Activated T-helper 2 cell treated with anti-CD3 and anti-CD28 coated beads, Interferon-gamma antibody, Interleukin-2, Interleukin-4, amounts not matched to agents 10 μg/mL and 5 μg/mL and 100 μg/mL, durations not matched to agents 14 hours and 24 hours and 36 hours (primary cell): ENCODE results near the gene LHCGR. TPM values are rescaled to one million over a fixed set of nuclear protein-coding genes. Genes with fewer than 3 reads are reported as not detected.
"Not testable (repeated sequence)": the region's sequence is repeated elsewhere in the genome, so short reads cannot be mapped to it uniquely, and the experiment has no call there.

Source experiments
- DNase-seq: peaks from one replicate; pipeline ENCODE4 v3.0.0; 2021; ENCODE audit warnings: low spot score
- H3K27ac Mint-ChIP-seq: one replicate; pipeline ENCODE4 v1.8.0; 2021; ENCODE audit warnings: mixed read lengths
- H3K27me3 Mint-ChIP-seq: one replicate; pipeline ENCODE4 v1.8.0; 2021; ENCODE audit warnings: low read depth, mixed read lengths
- H3K36me3 Mint-ChIP-seq: one replicate; pipeline ENCODE4 v1.8.0; 2021; ENCODE audit warnings: low read depth, mixed read lengths
- H3K4me1 Mint-ChIP-seq: one replicate; pipeline ENCODE4 v1.8.0; 2021; ENCODE audit warnings: low read depth, mixed read lengths
- H3K4me3 Mint-ChIP-seq: one replicate; pipeline ENCODE4 v1.8.0; 2021; ENCODE audit warnings: low read depth, mild to moderate bottlenecking, moderate library complexity, mixed read lengths
- H3K9me3 Mint-ChIP-seq: one replicate; pipeline ENCODE4 v1.8.0; 2021; ENCODE audit warnings: mixed read lengths
- intact Hi-C: fragments of 100-400 bp; cut with micrococcal nuclease; formaldehyde crosslinking; loops from one replicate; pipeline ENCODE4 v1.15.1; 2023
- total RNA-seq: library from RNA; stranded (reverse); gene quantifications from 2 replicates; pipeline ENCODE4 v1.2.3, GENCODE V29; 2022

LHCGR gene
- total RNA-seq, 1 donor from 2014 or later: not detected

DNA sequence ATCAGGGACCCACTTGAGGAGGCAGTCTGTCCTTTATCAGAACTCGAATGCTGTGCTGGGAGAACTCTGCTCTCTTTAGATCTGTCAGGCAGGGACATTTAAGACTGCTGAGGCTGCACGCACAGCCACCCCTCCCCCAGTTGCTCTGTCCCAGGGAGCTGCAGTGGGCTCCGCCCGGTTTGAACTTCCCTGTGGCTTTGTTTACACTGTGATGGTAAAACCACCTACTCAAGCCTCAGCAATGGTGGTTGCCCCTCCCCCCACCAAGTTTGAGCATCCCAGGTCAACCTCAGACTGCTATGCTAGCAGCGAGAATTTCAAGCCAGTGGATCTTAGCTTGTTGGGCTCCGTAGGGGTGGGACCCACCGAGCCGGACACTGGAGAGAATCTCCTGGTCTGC lies 11.8 kb upstream of the LHCGR start:
- no peaks in the 10 kb centered on the region for H3K27me3 Mint-ChIP-seq
- intact Hi-C loops: no loop called here
- H3K27ac Mint-ChIP-seq: no peak overlapping the region

DNA sequence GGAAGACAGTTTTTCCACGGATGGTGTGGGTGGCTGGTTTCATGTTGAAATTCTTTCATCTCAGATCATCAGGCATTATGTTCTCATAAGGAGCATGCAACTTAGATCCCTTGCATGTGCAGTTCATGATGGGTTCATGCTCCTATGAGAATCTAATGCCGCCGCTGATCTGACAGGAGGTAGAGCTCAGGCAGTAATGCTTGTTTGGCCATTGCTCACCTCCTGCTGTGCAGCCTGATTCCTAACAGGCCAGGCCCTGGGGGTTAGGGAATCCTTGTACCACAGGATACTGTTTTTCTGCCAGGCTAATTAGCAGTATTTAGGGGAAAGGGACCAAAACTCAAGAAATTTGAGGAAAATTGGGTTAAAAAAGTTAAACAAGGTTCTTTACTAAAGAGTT lies 5.3 kb upstream of the LHCGR start:
- Mint-ChIP-seq H3K4me3 (no peak overlapping the region), H3K9me3 (no peaks in the 10 kb centered on the region), H3K4me1 (no peaks in the 10 kb centered on the region), H3K27ac (no peak overlapping the region), H3K36me3 (no peaks in the 10 kb centered on the region), H3K27me3 (peaks cover 12% of the 10 kb centered on the region)
- DNase-seq: no peak
- intact Hi-C loops: no loop called here

More for the DNA sequence above, 11.8 kb upstream of the LHCGR start:
- no peaks in the 10 kb centered on the region for H3K36me3 Mint-ChIP-seq
- DNase-seq: no peak
- no peak overlapping the region for H3K4me3 Mint-ChIP-seq
- H3K9me3 Mint-ChIP-seq: no peaks in the 10 kb centered on the region
- no peaks in the 10 kb centered on the region for H3K4me1 Mint-ChIP-seq

DNA sequence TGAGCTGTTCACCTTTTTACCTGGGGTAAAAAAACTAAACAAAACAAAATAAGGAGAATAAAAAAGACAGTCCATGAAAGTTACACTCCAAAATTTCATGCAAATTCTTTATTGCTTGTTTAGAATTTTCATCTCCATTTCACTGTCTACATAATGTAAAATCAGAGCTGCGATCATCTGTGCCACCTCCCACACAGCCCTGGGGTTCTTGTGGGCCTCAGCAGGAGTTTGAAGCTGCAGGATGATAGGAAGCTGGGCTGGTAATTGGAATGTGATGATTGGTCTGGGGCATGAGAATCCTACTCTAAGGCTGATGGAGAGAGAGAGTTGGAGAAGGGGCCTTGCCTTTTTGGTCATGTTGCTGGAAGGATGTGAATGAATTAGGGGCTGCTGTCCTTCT lies 4.2 kb upstream of the LHCGR start:
- Mint-ChIP-seq H3K27me3 (peaks cover 20% of the 10 kb centered on the region), H3K4me3 (no peak overlapping the region), H3K36me3 (no peaks in the 10 kb centered on the region), H3K4me1 (no peaks in the 10 kb centered on the region), H3K27ac (no peak overlapping the region), H3K9me3 (no peaks in the 10 kb centered on the region)
- DNase-seq: no peak
- intact Hi-C loops: no loop called here

DNA sequence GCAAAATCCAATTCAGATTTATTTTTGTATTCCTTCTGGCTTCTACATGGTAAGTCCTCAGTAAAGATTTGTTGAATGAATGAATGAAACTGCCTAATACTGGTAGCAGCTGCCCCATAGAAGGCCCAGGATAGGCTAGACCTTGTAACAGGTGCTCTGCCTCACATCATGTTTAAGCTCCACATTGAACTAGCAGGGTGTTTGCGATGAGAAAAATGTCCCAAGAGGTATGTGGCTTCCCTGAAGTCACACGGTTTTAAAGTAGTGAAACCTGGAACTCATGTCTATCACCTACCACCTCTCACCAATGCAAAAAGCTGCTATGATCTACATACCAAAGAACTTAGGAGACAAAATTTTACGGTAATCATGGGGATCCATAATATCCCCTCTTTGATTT lies 765 bp upstream of the LHCGR start:
- Mint-ChIP-seq H3K36me3 (no peaks in the 10 kb centered on the region), H3K27me3 (peaks cover 26% of the 10 kb centered on the region), H3K9me3 (no peaks in the 10 kb centered on the region), H3K4me3 (no peak overlapping the region), H3K27ac (no peak overlapping the region), H3K4me1 (no peaks in the 10 kb centered on the region)
- no peak for DNase-seq
- intact Hi-C loops: no loop called here

DNA sequence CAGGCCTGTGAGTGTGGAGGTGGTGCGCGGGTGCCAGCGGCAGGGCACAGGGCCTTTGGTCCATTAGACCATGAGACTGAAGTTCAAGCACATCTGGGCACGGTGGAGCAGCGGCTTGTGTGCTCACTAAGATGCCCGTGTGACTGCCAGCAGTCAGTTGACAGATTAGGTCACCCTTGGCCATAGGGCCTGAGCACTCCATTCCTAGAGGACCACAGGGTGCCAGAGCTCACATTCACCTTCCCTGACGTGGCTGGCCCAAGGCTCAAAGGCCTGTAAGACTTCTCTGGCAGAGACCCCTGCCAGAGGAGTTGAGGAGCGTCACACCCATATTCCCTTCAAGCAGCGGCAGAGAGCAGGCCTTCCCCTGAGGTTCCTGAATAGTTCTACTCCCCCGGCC lies 650 bp downstream of the LHCGR start:
- Mint-ChIP-seq H3K4me3 (no peak overlapping the region), H3K27me3 (peaks cover 26% of the 10 kb centered on the region), H3K9me3 (no peaks in the 10 kb centered on the region), H3K27ac (no peak overlapping the region), H3K36me3 (no peaks in the 10 kb centered on the region), H3K4me1 (no peaks in the 10 kb centered on the region)
- intact Hi-C loops: no loop called here
- no peak for DNase-seq

DNA sequence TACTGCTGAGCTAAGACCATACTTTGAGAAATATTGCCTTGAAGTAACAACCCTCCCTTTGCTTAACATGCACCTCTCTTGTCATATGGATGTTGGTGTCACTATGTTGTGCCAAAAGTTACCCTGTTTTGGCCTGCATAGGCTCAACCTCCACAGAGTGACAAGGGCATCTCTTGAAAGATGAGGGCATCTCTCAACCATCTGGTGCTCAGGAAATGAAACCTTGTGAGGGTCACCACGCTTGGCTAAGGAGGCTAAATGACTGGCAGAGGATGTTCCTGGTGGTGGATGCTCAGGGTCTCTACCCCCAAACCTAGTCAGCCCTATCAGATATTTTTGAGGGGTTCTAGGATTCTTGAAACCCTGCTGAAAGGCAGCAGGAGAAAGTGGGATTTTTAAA lies 2.3 kb downstream of the LHCGR start:
- H3K4me1 Mint-ChIP-seq: no peaks in the 10 kb centered on the region
- no peak overlapping the region for H3K27ac Mint-ChIP-seq
- H3K9me3 Mint-ChIP-seq: no peaks in the 10 kb centered on the region
- H3K4me3 Mint-ChIP-seq: no peak overlapping the region
- no peak for DNase-seq
- peaks cover 26% of the 10 kb centered on the region for H3K27me3 Mint-ChIP-seq
- intact Hi-C loops: no loop called here
- no peaks in the 10 kb centered on the region for H3K36me3 Mint-ChIP-seq

DNA sequence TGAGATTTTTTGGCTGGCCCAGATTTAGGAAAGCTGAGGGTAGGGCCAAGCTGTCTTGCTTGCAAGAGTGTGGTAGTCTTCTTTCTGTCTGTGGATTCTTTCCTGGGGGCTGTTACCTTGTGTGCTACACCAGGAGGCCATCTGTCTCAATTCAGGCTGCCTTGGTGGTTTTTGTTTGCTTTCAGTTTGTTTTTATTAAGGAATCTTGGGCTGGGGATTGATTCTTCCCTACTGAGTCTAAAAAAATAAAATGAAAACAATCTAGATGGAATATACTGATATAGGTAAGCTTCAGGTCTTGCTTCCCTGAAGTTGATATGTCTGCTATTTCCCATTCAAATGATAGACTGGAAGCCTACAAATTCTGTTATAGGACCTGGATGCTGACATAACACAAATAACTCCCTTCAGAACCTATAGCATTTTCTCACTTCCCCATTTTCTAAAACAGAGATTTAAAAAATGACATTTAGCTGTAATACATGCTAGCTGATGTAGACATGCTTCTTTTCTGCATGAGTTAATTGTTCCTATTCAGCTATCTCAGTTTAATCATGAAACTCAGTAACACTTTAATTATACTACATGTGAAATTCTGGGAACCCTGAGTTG lies 5.3 kb downstream of the LHCGR start:
- intact Hi-C loops: no loop called here

DNA sequence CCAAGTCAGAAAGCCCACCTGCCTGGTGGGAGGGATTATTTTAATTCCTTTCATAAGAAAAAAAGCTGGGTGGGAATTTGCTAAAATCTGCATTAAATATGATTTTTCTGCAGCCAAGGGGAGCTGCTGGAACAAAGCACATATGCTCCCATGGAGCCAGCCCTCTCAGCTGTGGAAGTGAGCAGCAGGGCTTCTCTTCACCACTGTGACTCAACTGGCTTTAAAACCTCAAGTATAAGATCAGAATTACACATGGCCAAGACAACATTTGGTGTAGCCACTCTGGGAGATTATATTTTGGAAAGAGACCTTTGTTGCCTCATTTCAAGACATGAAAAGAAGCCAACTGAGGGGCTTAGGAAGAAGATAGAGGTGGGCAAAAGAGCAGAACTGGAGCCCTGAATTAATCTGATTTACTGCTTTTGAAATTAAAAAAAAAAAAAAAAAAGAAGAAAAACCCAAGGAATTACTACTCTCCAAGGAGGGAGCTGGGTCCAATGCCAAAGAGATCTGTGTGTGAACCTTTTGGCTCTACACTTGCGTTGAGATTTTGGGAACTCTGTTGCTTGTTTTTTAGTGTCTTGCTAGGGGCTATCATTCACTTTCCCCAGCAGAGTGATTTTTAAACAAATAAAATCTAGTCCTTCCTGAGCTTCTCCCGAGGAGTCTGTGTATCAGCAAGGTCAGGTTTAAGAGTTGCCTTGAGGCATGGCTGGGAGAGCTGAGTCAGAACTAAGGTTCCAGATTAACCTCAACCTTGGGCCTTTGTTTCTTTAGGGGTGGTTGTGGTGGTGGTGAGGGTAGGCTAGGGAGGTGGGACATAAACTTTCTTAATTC lies 6.0 kb downstream of the LHCGR start:
- no peaks in the 10 kb centered on the region for H3K36me3 Mint-ChIP-seq
- H3K4me3 Mint-ChIP-seq: no peak overlapping the region
- no peak overlapping the region for H3K27ac Mint-ChIP-seq
- H3K9me3 Mint-ChIP-seq: no peaks in the 10 kb centered on the region
- H3K27me3 Mint-ChIP-seq: peaks cover 5% of the 10 kb centered on the region
- no peak for DNase-seq
- intact Hi-C loops: no loop called here
- no peaks in the 10 kb centered on the region for H3K4me1 Mint-ChIP-seq

More for the DNA sequence above, 5.3 kb downstream of the LHCGR start:
- Mint-ChIP-seq H3K9me3 (no peaks in the 10 kb centered on the region), H3K4me3 (no peak overlapping the region), H3K4me1 (no peaks in the 10 kb centered on the region), H3K27ac (no peak overlapping the region), H3K36me3 (no peaks in the 10 kb centered on the region), H3K27me3 (peaks cover 11% of the 10 kb centered on the region)
- DNase-seq: no peak

DNA sequence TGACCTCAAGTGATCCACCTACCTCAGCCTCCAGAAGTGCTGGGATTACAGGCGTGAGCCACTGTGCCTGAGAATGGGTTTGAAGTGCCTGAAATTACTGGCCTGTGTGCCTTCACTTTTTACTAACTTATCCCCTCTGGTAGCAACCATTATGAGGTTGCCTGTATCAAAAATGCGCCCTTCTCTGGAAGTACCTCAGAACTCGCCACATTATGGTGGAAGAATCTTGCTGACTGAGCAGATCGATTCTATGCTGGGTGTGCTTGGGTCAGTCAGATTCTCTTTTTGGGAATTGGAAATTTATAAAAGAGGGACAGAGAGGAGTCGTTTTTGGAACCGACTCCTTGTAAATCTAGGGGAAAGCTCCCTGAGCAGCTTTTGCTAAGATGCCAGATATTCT lies 8.2 kb downstream of the LHCGR start:
- H3K4me1 Mint-ChIP-seq: no peaks in the 10 kb centered on the region
- H3K27me3 Mint-ChIP-seq: no peaks in the 10 kb centered on the region
- H3K36me3 Mint-ChIP-seq: no peaks in the 10 kb centered on the region
- intact Hi-C loops: no loop called here
- H3K9me3 Mint-ChIP-seq: no peaks in the 10 kb centered on the region
- no peak overlapping the region for H3K27ac Mint-ChIP-seq
- no peak overlapping the region for H3K4me3 Mint-ChIP-seq
- no peak for DNase-seq

DNA sequence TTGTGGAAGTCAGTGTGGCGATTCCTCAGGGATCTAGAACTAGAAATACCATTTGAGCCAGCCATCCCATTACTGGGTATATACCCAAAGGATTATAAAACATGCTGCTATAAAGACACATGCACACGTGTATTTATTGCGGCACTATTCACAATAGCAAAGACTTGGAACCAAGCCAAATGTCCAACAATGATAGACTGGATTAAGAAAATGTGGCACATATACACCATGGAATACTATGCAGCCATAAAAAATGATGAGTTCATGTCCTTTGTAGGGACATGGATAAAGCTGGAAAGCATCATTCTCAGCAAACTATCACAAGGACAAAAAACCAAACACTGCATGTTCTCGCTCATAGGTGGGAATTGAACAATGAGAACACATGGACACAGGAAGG lies 16.3 kb downstream of the LHCGR start:
- H3K27me3 Mint-ChIP-seq, H3K9me3 Mint-ChIP-seq, H3K36me3 Mint-ChIP-seq, DNase-seq, H3K27ac Mint-ChIP-seq, H3K4me3 Mint-ChIP-seq, H3K4me1 Mint-ChIP-seq, intact Hi-C loops: not testable (repeated sequence)

DNA sequence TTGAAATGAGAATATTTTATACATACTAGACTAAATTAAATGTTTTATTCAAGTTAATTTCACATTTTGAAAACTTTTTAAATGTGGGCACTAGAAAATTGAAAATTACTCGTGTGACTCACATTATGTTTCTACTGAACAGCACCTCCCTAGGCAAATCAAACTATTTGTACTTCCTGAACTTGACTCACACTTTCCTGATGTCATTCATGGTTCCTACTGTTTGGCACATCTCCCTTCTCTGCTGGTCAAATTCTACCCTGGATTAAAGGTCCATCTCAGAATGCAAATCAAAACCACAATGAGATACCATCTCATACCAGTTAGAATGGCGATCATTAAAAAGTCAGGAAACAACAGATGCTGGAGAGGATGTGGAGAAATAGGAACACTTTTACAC lies 16.7 kb downstream of the LHCGR start:
- no peaks in the 10 kb centered on the region for H3K36me3 Mint-ChIP-seq

DNA sequence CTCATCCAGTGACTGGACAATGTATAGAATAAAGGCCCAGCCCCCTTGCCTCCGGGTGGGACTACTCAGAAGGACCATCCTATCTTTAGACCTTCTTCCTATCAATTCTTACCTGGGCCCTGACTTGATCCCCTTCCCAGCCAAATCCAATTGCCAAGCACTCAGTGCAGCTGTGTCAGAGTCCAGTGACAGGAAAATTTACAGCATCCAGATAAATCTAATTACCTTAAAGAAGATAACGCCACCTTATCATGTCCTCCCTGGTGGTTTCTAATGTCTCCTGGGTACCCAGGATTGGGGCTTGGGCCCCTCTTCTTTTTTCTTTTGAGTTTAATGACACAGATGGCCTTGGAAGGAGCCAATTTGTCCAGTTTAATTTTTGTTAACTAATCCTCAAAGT lies 19.3 kb downstream of the LHCGR start:
- no peaks in the 10 kb centered on the region for H3K4me1 Mint-ChIP-seq

More for the DNA sequence above, 16.7 kb downstream of the LHCGR start:
- intact Hi-C loops: no loop called here
- no peak overlapping the region for H3K27ac Mint-ChIP-seq
- no peak for DNase-seq
- no peaks in the 10 kb centered on the region for H3K4me1 Mint-ChIP-seq
- no peaks in the 10 kb centered on the region for H3K27me3 Mint-ChIP-seq
- H3K9me3 Mint-ChIP-seq: no peaks in the 10 kb centered on the region
- no peak overlapping the region for H3K4me3 Mint-ChIP-seq

DNA sequence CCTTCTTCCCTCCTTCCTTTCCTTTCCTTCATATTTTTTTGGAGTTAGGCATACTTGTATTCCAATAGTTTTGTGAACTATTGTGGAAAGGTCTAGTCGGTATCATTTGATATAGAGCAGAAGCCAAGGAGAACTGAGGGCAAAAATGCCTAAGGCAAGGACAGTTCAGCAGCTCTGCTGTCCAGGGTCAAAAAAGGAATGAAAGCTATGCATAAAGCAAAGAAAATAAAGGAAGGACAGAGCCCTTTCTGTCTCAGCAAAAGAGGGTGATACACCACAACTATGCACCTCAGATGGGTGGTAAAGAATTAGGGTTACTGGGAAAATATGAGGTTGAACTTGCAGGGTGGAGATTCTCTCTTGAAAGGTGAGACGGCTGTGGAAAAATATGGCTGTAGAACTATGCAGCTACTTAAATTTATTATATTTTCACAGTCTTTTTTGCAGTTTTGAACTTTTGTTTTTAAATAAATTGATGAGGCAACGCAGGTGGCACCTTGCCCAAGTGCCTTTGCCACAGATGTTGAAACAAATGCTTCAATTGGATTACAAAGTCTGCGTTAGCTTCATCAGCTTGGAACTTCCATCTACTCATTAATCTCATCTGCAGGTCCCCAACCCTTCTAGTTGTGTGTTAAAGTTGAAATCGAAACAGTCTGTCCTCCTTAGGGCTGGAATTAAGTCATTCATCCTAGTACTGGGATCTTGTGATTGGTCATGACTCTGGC lies 20.8 kb downstream of the LHCGR start:
- no peaks in the 10 kb centered on the region for H3K27me3 Mint-ChIP-seq
- DNase-seq: no peak
- H3K4me1 Mint-ChIP-seq: no peaks in the 10 kb centered on the region
- no peaks in the 10 kb centered on the region for H3K9me3 Mint-ChIP-seq
- no peak overlapping the region for H3K4me3 Mint-ChIP-seq
- intact Hi-C loops: no loop called here
- H3K27ac Mint-ChIP-seq: no peak overlapping the region
- H3K36me3 Mint-ChIP-seq: no peaks in the 10 kb centered on the region

More for the DNA sequence above, 19.3 kb downstream of the LHCGR start:
- H3K27ac Mint-ChIP-seq: no peak overlapping the region
- no peaks in the 10 kb centered on the region for H3K9me3 Mint-ChIP-seq
- DNase-seq: no peak
- H3K4me3 Mint-ChIP-seq: no peak overlapping the region
- H3K27me3 Mint-ChIP-seq: no peaks in the 10 kb centered on the region
- H3K36me3 Mint-ChIP-seq: no peaks in the 10 kb centered on the region
- intact Hi-C loops: no loop called here
